T-helper 2 cell (primary cell): ENCODE measurements around the gene ERN1.

Experiments
- DNase-seq, 5 experiments: peaks; one replicate each; pipeline versions ENCODE4 v3.0.0 to v3.0.0-alpha.2; 2012 to 2022

ERN1 gene

DNA sequence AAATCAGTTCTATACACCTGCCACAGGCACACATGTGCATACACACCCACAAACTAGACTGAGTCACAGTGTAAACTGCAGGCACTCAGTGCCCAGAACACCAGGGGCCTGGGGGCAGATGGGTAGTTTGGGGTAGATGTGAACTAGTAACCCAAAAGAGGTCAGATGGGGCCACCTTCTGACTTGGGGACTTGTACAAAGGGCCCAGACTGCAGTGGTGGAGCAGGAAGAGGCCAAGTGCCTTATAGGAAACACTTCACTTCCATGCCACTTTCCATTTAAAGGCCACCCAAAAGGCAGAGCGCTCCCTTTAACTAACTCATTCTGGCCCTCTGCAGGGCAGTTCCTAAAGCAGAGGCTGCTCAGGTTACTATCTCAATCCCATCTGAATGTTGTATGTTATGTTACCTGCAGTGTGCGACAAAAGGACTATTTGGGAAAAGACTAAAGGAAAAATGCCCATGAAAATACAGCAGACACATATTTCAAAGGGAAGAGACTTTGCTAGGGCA, 27.8 kb upstream of the ERN1 start:
- no peak for DNase-seq

DNA sequence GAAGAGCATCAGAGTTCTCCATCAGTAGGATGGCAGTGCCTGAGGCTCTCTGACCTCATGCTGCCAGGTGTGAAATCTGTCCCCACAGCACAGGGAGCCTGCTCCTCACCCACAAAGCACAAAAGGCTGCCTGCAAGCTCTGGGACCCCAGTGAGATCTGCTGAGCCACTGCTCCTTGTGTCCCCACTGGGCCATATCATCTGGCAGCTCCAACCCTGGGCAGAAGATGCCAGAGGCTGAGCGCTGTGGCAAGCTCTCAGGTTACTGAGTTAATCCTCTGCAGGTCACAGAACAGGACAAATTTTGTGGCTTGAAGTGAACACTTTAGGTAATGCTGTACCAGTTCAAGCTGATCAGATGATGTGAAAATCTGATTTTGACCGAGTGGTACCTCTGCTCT, 26.7 kb upstream of the ERN1 start:
- peak in 1 of 5 experiments; percentile 22 for DNase-seq

DNA sequence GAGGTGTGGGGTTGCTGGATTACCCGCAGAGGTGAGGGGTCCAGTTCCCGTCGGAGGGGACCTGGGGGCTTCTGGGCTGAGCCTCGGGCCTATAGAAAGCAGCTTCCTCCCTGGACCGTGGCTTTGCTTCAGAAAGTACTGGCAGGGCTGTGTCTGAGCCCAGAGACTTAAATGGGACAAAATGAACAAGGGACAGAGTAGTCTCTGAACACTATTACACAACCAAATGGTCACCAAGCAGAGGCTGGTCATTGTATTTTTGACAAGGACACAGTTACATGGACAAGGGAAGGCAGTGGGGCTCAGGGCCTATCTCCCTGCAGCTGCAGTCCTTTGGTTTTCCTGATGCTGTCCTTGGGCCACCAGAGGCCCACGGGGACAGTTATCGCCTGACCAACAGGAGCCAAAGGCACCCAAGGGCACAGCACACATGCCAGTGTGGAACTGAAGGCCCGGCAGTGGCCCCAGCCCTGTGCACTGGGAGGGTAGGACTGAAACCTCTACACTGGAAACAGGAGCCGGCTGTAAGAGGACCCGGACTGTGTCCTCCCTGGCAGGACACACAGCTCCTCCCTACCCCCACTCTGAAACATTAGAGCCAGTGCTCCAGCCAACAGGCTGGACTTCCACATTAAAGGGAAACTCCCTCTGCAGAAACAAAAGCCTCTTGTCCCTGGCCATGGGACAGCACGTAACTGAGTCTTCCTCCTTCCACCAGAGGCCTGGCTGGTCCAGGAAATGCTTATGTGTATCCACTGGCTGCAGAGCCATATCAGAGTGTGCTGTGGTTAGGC, 26.0 kb upstream of the ERN1 start:
- DNase-seq, result no peak

DNA sequence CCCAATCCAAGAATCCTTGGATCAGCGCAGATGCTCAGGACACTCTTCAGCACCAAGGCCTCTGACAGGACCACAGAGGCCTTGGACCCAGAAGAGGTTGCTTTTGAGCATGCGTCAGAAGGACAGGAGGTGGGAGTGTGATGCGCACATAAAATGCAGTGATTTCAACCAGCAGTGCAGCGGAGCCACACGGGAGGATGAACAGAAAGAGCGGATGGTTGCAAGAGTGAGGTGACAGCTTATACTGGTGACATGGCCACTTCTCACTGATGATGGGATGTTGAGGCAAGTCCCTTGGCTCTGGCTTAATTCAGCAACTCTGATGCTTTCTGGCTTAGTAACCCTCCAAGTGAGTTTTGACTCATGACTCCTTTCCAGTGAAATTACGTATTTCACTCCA, 25.2 kb upstream of the ERN1 start:
- DNase-seq, result peak in 1 of 5 experiments; percentile 85

DNA sequence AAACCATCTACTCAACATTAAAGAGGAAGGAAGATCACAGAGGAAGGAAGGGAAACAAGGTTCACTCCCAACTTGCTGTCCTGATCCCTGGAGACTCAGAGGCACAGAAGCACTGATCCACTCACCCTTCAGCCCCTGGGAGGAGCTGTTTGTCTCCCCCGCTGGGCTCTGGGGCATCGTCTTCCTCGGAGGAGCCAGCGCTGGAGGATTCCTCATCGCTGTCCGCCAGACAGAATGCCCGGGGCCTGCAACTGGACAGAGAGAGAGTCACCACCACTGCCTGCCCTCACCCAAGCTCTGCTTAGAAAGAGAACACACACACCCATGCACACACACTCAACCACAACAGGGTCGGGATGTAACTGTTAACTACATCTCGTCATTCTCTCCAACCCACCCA, 24.8 kb upstream of the ERN1 start:
- DNase-seq, result no peak

DNA sequence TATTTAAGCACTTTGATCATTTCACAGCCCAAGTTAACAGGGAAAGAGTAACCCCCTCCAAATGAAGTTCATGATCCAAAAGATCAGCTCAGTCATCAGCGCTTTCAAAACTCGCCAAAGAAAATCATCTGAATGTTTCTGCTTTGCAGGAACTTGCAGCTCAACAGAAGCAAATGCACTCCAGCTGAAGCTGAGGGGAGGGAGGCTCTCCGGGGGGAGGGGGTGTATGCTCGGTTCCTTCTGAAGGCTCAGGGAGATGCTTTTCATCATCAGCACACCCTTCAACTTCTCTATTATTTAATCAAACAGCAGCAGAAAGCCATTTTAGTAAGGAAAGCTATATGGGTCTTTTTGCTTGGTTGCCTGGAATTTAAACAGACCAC, 24.4 kb upstream of the ERN1 start:
- DNase-seq, result no peak

DNA sequence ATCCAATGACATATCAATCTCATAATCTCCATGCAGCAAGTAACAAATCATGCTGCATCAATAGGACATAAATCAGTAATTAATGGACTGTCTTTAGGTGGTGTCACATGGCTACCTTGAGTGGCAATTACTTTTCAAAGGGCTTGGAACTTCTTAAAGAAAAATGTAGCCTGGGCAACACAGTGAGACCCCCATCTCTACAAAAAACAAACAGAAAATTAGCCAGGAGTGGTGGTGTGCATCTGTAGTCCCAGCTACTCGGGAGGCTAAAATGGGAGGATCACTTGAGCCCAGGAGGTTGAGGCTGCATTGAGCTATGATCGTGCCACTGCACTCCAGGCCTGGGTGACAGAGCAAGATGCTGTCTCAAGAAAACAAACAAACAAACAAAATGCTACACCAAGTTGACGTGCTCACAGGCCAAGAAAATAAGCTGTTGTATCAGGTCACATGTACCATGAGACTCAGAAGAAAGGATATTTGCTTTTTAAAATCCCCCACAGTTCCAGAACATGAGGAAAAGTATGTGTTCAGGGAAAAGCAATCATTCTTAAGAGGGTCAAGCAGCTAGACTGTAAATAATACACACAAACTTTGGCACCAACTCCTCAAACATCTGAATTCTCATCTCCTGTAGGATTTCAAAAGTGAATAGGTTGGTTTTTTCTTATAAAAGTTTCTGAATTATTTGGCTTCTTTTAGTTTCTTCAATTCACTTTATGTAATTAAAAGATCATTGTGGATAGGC, 23.8 kb upstream of the ERN1 start:
- no peak for DNase-seq

DNA sequence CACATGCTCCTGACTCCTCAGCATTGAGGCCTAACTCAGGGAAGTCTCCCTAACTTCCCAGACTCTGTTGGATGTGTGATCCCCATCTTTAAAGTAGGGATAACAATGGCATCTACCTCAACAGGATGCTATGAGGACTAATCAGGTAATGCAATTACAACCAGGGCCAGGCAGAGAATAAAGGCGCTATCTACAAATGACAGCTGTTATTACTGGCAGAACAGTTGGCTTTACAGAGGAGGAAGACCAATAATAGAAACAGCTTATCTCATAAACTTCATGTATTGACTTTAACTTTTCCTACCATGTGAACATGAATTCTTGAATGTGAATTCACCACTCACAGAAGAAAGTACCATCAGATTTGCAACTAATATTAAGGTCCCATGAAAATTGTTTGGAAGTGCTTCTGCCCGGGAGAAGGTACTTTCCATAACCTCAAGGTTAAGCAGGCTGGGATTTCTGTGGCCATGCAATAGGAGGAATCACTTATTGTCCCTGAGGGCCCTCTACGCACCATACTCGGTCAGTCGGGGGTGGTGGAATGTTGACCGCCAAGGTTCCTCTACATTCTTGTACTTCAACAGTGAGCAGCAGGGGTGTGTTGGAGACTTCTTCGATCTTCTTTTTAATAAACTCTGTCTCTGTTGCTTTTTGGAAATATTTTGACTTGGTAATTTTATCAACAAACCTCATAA, 22.6 kb upstream of the ERN1 start:
- no peak for DNase-seq

DNA sequence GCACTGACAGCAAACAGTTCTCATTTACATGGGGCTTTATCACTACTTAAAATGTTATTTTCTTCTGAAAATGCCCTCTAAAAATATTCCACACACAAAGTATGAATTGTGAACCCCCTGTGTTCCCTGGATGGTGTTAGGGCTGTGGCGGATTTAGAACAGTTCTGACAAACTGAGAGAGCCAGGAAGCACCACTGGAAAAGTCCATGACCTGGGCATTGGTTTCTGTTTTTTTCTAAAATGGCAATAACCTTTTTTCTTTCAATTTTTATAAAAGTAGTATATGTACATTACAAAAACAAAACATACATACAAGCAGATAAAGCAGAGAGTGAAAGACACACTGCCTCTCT, 21.0 kb upstream of the ERN1 start:
- no peak for DNase-seq

DNA sequence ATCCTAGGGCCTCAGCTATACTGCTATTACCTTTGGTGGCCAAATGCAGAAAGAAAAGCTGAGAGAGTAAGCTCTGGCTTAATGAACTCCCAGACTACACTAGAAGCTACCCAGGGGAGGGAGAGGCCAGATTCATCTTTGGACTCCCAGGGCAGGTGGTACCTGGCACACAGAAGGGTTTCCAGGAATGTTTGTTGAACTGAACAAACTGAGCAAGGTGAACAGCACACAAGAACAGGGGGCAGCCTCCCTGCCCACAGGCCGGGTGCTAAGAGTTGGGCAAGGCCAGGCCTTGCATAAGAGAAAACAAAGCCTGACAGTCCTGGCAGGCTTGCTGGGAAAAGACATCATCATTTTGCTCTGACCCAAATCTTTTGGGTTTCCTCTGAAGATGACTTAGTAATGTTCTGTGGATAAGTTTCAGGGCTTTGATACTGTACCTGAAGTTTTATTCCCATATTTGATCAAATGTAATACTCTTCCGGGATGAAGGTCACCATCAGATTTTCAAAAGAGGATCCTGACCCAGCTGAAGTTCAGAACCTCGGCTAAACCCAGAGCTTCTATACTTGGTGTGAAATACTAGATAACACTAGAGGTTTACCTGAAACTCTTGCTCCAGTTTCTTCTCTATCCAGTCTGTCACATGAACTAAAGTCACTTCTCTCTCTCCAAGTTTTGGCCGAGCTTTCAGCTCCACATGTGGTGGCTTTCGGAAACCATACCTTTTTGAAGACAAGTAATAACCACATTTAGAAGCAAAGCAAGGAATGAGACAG, 20.5 kb upstream of the ERN1 start:
- DNase-seq, result no peak

DNA sequence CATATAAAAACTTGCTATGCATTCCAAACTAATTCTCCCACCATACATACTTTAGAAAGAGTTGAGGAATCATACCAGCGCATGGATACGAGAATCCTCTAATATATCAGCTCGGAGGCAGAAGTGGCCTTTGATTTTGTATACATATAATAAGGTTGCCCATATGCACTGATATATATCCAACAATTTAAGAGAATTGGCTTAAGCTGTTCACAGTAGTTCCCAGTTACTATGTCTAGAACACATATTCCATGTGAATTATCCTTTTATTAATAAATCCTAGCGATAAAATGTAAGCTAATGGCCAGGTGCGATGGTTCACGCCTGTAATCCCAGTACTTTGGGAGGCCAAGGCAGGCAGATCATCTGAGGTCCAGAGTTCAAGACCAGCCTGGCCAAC, 19.3 kb upstream of the ERN1 start:
- no peak for DNase-seq

DNA sequence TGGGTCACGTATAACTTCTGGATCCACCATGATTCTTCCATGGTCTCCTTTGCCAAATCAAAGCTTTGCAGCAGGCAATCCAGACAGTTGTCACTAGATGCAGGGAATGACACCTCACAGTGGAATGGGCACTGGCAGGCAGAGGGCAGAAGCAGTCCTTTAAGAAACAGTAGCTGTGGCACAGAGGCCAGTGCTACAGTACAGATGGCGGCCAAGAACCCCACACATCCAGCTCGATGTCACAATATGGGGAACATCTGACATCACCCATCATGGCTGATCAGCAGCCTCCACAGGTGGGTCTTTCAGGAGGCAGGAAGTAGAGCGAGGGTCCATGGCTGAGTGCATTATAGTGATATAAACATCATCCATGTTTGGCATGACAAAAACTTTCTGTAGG, 18.8 kb upstream of the ERN1 start:
- no peak for DNase-seq

DNA sequence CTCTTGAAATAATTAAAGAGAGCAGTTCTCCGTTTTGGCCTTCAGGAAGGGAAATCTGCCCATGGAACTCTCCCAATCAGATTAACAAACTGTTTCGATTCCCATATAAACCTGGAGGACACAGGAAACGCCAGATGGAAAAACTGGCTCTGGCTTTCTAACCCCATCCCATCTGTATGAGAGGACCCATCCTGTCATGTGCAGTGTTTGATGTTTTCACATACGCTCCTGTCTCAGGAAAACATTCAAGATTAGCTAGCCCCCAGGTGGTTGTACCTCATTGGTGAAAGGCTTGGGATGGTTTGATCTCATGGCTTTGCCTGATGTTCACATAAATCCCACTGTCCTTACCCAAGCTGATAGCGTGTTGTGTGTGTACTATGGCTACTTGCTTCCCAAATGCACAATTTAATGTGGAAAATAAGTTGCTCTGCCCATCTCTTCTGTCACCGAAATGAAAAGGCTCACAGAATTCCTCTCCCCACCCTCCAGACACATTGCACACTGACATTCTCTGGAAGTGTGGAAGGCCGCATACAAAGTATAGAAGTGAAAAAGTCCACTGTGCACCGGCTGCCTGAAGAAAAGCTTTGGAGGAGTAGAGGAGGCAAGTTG, 18.2 kb upstream of the ERN1 start:
- no peak for DNase-seq

DNA sequence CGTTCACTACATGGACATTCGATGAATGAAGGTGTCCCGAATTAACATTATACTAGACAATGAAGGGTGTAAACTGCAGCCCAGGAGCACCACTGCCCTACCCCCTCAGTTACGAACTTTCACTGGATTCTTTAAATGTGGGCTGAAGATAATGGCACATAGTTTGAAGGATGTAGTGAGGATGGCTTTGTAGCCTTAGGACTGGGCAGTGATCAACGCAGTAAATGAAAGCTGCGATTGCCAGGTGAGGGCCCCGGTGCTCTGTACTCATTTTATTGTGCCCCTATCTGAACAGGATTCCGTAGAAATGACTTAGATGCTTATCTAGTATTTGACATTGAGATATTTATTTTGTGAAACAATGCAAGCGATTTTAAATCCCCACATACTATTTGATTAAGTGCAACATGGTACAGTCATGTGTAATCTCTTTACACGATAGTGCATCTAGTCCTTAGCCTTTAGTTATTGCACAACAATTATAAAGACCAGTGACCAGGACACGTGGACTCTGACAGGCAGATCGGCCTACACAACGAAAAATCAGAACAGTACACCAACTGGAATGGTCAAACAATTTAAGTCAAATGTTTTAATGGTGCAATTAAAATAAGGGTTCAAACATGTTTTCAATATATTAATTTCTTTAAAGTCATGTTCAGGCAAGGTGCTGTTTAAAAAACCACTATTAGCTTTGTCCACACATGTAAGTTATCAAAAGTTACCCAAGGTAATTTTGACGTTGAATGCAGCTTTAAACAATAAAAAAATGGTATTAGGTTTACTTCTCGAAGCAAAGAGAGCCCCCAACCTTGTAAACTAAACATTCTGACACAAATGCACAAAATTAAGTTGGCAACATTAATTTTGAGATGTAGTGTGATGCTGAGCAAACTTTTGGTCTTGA, 17.4 kb upstream of the ERN1 start:
- peak in 1 of 5 experiments; percentile 67 for DNase-seq

DNA sequence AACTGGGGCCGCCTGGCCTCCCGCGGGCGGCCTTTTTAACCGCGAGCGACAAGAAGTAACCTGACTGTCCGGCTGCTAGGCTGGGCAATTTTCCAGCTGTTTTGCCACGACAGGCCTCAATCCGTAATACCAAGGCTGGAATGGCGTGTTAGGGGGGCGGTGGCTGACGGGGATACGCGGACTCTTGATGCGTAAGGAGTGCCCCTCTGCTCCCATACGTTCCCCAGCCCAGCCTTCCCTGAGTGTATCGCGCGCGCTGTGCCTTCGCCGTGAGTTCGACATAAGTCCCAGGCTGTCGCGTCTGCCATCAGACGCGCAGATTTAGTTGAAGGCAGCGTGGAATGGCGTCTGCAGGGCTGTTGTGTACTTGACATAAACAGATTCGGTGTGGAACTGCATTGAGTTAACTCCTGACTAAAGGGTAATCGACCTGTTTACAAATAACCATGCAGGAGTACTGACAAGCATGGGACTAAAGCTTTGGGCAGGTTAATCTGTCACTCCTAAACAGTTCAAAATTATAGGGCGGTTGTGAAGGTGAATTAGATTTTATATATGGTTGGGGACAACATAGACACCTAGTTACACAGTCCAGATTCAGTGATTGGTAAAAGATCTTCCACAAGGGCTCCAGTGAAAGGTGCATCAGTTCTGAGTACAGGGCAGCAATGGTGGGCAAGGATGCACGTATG, 16.6 kb upstream of the ERN1 start:
- peak; percentile 14 to 68 (median 39) for DNase-seq

DNA sequence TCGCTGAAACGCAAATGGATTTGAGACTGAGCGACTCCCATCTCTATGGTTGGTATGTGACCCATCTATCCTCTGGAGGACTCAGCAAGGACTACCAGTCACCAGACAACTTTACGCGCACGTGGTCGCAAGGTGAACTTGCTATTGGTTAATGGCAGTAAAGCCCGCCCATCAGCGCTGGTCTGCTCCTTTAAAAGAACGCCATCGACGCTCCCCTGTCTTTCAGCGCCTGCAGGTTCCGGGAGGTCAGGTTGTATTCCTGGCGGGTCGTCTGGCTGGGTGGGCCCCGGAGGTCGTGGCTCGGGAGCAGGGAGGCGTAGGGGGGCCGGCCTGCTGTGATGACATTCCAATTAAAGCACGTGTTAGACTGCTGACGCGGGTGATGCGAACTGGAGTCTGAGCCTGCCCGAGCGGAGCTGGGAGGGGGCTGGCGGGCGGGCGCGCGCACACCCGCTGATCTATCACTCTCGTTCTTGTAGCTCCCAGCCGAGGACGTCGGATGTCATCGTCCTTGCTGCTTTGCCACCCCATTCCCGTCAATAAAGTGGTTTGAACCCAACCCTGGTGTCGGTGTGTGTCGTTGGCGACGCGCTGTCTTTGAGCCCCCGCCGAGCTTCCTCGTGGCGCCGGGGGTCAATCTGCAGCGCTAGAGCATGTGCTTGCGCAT, 15.9 kb upstream of the ERN1 start:
- DNase-seq, result peak; percentile 83 to 100 (median 94)

DNA sequence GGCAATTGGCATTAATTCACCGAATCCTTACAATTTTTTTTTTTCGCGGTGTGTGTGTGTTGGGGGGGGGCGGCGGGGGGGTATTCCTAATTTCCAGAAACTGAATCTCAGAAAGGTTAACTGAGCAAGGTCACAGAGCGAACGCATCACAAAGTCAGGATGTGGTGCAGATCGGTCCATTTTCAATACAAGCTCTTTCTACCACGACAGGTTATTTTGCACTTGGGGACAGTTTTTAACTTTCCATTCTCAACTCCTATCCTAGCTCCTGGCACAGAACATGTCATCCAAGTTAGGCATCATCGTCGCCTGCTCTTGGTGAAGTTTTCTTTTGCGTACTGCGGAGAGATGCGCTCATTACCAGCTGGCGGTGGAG, 15.4 kb upstream of the ERN1 start:
- DNase-seq, result no peak

DNA sequence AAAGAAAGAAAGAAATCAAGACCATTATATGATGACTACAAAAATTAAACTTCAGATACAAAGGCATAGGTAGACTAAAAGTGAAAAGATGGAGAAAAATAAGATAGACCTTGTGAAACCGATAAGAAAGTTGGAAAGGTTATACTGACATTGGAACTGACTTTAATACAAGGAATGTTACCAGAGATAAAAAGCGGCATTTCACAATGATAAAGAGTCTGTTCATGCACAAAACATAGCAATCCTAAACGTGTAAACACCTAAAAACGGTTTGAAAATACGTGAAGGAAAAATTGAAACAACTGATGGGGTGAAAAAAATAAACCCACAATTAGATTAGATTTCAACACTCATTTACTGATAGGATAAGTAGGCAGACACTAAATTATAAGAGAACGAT, 9.6 kb upstream of the ERN1 start:
- no peak for DNase-seq

DNA sequence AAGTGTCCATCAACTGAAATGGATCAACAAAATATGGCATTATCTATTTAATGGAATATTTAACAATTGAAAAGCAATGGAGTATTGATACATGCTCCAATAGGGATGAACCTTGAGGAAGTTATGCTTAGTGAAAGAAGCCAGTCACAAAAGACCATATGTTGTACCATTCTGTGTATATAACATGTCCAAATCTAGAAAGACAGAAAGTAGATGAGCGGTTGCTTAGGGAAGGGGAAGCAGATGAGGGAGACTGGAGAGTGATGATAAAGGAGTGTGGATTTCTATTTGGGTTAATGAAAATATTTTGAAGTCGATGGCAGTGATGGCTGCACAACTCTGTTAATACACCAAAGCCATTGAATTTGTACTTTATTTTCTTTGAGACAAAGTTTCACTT, 8.5 kb upstream of the ERN1 start:
- no peak for DNase-seq

DNA sequence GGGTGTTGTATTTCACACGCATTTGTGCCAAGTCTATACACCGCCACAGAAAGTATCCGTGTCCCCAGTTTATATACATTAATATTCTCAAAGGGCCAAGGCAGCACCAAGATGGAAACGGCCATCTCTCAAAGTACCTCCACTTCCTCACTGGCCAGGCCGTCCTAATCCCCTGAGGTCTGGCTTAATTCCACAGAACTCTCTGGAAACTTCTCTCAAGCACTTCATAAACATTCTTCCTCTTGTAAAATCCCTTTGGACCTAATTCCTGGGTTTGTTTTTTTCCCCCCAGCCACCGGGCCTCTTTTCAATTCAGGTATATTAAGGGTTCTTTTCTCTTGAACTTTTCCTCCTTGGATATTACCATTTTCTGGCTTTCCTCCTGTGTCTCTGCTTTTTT, 5.1 kb upstream of the ERN1 start:
- no peak for DNase-seq
